Omental fat pad (tissue), 4 donors: ENCODE measurements around the gene SLC47A2. TPM values are rescaled to one million over a fixed set of nuclear protein-coding genes. Genes with fewer than 3 reads are reported as not detected.

Experiments used
- ATAC-seq: fragments of 150-250 bp; one replicate; pipeline ENCODE4 v1.9.1; 2016; ENCODE audit warnings: mild to moderate bottlenecking, moderate library complexity; ENCODE audit not compliant: low FRiP score
- DNase-seq: peaks from one replicate; pipeline ENCODE4 v3.0.0-alpha.2; 2019; ENCODE audit warnings: low spot score
- CTCF ChIP-seq, 3 donors: fragments of 450-650 bp; IDR thresholded peaks; one replicate each; pipeline ENCODE4 v1.5.1; 2016 to 2017; ENCODE audit warnings: antibody characterized with exemption in 3 of 3, mild to moderate bottlenecking in 3 of 3, moderate library complexity in 2 of 3
- total RNA-seq, 4 donors: library from RNA; depleted of rRNA; stranded (reverse); fragments of >200 nt; gene quantifications; one replicate each; pipeline ENCODE4 v1.1.0, GENCODE V29; 2016

SLC47A2 gene
- total RNA-seq, 4 donors from 2014 or later = 0.28 TPM; not detected in 3

DNA sequence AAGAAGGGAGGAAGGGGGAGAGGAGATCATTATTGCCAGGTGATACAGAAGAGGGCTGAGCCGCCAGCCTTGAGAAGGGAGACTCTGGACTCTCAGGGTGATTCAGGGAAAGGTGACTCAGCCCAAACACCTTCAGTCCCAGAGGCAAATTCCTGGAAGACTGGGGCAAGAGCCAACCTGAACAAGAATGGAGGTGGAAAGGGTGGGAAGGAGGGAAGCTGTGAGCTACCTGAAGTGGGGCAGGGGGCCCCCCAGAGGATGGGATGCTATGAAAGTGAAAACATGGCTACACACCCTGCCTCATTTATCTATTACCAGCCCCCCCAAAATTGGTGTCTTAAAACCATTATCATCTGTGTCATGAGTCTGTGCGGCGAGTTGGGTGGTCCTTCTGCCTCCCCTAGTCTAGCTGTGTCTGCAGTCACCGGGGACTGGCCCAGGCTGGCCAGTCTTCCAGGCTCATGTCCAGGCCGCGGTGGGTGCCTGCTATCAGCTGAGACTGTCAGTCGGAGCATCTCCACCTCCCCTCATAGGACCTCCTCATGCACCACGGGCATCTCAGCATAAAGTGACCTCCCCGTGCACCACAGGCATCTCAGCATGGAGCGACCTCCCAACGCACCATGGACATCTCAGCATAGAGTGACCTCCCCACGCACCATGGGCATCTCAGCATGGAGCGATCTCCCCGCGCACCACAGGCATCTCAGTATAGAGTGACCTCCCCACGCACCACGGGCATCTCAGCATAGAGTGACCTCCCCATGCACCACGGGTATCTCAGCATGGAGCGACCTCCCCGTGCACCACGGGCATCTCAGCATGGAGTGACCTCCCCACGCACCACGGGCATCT, 3.2 kb upstream of the SLC47A2 start:
- no peak for TF ChIP-seq CTCF (IDR thresholded peaks at IDR 0.05)
- ATAC-seq (no peak), DNase-seq (no peak)

DNA sequence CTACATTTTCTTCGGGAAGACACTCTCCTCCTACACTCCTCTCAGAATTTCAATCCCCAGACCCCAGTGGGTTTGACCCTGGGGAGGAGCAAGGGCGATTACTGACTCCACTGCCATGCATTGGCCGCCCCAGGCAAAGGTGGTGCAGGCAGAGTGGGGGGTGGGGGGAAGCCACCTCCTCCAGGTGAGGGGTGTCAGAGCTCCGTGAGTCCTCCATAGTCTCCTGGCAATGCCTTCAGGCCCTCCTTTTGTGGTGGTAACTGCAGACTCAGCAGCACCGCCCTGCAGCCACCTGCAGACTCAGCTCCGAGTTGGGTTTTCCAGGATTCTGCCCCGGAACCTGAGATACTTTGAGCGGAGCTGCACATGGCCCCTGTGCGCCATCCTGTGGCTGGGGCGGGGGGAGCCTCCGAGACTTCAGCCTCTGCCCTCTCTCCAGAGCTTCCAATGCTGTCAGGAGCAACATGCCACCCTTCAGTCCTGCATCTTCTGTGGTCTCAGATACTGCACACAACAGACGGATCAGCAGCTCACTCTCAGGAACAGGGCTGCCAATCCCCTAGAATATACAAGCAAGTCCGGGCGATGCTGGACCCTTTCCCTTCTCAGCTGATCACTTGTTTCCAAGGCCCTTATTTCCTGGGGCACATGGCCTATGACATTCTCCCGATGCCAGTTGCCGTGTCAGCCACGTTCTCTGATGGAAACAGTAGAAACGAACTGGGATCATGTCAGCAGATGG, 2.4 kb upstream of the SLC47A2 start:
- DNase-seq (no peak), ATAC-seq (no peak)
- no peak for TF ChIP-seq CTCF (IDR thresholded peaks at IDR 0.05)

DNA sequence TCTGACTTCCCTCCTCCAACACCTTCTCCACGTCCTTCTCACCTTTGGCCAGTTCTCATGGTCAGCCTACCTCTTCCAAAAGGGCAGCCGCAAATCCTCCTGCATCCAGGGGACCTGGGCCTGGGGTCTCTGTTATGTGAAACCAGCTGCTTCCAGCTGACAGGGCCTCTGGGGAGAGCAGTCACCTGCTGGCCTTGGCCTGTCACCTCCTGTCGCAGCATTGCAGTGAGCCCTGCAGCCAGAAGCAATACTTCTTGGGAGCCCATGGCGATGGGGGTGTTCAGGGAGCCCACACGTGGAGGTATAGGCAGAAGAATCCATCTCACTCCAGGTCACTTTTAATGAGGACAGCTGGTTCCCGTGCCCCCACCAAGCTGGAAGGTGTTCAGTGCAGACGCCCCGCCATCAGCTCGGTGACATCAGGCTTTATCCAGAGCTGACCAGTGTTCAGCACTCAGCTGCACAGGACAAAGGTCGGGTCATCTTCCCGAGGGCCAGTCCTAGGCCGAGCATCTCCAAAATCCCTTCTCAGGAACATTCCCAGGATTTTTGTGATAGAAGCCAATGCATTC, 1.7 kb upstream of the SLC47A2 start:
- DNase-seq (no peak), ATAC-seq (no peak)
- no peak for TF ChIP-seq CTCF (IDR thresholded peaks at IDR 0.05)

- TF ChIP-seq CTCF (IDR thresholded peaks at IDR 0.05) = no peak
- ATAC-seq (no peak), DNase-seq (no peak)
Measured at GRCh38 chr17:19717411-19717908, 1.1 kb upstream of the SLC47A2 start.

GRCh38 chr17:19717031-19717360, 612 bp upstream of the SLC47A2 start:
- TF ChIP-seq CTCF (IDR thresholded peaks at IDR 0.05) = no peak
- DNase-seq (no peak), ATAC-seq (no peak)

- no peak for TF ChIP-seq CTCF (IDR thresholded peaks at IDR 0.05)
- ATAC-seq (no peak), DNase-seq (no peak)
Measured at GRCh38 chr17:19714542-19715411, 1.6 kb downstream of the SLC47A2 start.
